ENCODE results near the gene NDUFA6.
"Not testable (repeated sequence)": the region's sequence is repeated elsewhere in the genome, so short reads cannot be mapped to it uniquely, and the experiment has no call there.

Gene NDUFA6

GRCh38 chr22:42132457-42132856, 41.9 kb upstream of the NDUFA6 start:
- DNase-seq (ENCODE audit: low read depth, low spot score), result no peak
- ChIA-PET CTCF (interaction anchor here (0.9 kb wide), 1 partner anchor 312 kb away, joined by 3 read pairs; no protein-coding TSS in a partner anchor), POLR2A (no interaction called here)
- no peak overlapping the region for H3K4me3 ChIP-seq (ENCODE audit: low read depth, low read length)
- no peak for TF ChIP-seq CTCF (IDR thresholded peaks at IDR 0.05; ENCODE audit: insufficient read depth, low read length, missing control alignments)

GRCh38 chr22:42131562-42131961, 41.0 kb upstream of the NDUFA6 start:
- POLR2A ChIA-PET, result no interaction called here
- DNase-seq (ENCODE audit: low read depth, low spot score), result no peak
- H3K4me3 ChIP-seq (ENCODE audit: low read depth, low read length), result no peak overlapping the region
- no peak for TF ChIP-seq CTCF (IDR thresholded peaks at IDR 0.05; ENCODE audit: insufficient read depth, low read length, missing control alignments)
- CTCF ChIA-PET, result interaction anchor here (0.9 kb wide), 1 partner anchor 313 kb away, joined by 3 read pairs; no protein-coding TSS in a partner anchor

DNA sequence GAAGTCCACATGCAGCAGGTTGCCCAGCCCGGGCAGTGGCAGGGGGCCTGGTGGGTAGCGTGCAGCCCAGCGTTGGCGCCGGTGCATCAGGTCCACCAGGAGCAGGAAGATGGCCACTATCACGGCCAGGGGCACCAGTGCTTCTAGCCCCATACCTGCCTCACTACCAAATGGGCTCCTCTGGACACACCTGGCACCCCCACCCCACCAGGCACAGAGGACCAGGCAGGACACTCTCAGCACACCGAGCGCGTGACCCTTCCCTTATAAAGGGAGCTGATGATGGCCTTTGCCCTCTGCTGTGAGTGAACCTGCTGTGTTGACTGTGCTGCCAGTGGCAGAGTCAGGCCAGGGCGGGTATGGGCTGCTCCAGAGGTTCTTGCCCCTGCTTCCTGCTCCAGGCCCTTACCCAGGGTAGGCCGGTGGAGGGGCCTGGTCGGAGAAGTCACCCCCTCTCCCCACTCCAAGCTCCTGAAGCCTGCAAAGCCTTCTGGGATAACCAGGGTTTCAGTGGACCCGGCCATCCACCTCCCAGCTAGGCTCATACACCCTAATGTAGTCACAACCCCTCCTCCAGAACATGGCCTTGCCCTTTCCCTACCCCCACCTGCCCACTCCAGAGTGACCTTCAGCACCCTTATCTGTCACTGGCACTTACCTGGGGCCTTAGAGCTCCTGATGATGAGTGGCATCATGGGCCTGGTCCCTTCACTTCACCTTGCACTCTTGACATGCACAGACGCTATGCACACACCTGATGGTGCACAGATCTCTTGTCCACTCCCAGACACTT, 40.3 kb upstream of the NDUFA6 start, which contains the start of gene CYP2D6:
Gene CYP2D6 (minus strand): TSS at position 172 of the 793 bp plus-strand sequence. CDS start 19 bp downstream, at position 153.
- DNase-seq (ENCODE audit: low read depth, low spot score); CTCF ChIA-PET; H3K4me3 ChIP-seq (ENCODE audit: low read depth, low read length); POLR2A ChIA-PET: not testable (repeated sequence)

DNA sequence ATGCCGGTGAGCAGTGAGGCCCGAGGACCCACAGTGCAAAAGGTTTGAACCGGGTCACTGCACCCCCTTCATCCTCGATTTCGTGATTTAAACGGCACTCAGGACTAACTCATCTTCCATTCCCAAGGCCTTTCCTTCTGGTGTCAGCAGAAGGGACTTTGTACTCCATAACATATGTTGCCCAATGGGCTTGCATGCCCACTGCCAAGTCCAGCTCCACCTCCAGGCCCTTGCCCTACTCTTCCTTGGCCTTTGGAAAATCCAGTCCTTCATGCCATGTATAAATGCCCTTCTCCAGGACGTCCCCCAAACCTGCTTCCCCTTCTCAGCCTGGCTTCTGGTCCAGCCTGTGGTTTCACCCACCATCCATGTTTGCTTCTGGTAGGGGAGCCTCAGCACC, 39.6 kb upstream of the NDUFA6 start:
- DNase-seq (ENCODE audit: low read depth, low spot score); CTCF ChIA-PET; H3K4me3 ChIP-seq (ENCODE audit: low read depth, low read length); POLR2A ChIA-PET: not testable (repeated sequence)

- DNase-seq (ENCODE audit: low read depth, low spot score); H3K4me3 ChIP-seq (ENCODE audit: low read depth, low read length); CTCF ChIA-PET; POLR2A ChIA-PET: not testable (repeated sequence)
Measured at GRCh38 chr22:42128776-42129694, 38.5 kb upstream of the NDUFA6 start.

DNA sequence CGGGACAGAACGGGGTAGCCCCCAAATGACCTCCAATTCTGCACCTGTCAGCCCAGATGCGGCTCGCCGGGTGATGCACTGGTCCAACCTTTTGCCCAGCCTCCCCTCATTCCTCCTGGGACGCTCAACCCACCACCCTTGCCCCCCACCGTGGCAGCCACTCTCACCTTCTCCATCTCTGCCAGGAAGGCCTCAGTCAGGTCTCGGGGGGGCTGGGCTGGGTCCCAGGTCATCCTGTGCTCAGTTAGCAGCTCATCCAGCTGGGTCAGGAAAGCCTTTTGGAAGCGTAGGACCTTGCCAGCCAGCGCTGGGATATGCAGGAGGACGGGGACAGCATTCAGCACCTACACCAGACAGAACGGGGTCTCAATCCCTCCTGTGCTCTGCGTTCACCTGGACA, 37.4 kb upstream of the NDUFA6 start:
- CTCF ChIA-PET; POLR2A ChIA-PET; H3K4me3 ChIP-seq (ENCODE audit: low read depth, low read length); DNase-seq (ENCODE audit: low read depth, low spot score): not testable (repeated sequence)

GRCh38 chr22:42127606-42128005, 37.0 kb upstream of the NDUFA6 start:
- no peak for TF ChIP-seq CTCF (IDR thresholded peaks at IDR 0.05; ENCODE audit: insufficient read depth, low read length, missing control alignments)
- DNase-seq (ENCODE audit: low read depth, low spot score), result no peak
- POLR2A ChIA-PET, result no interaction called here
- no peak overlapping the region for H3K4me3 ChIP-seq (ENCODE audit: low read depth, low read length)
- CTCF ChIA-PET, result no interaction called here

DNA sequence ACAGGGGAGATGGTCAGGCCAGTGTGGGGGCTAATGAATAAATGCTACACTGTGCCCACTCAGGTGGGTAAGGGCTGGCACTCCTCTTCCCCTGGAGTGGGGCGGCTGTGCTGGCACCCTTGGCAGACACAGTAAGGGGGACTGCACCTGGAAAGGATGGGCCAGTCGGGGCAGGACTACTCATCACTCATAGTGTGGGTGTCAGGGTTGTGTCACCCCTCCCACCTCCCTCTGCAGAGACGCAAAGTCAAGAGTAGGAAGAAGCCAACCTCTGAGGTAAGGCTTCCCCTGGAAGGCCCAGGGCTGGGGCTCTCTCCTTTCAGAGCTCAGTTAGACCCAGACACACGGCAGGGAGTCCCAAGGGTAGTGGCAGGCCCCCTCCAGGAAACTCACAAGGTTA, 33.0 kb upstream of the NDUFA6 start:
- DNase-seq (ENCODE audit: low read depth, low spot score); H3K4me3 ChIP-seq (ENCODE audit: low read depth, low read length); POLR2A ChIA-PET; CTCF ChIA-PET: not testable (repeated sequence)

DNA sequence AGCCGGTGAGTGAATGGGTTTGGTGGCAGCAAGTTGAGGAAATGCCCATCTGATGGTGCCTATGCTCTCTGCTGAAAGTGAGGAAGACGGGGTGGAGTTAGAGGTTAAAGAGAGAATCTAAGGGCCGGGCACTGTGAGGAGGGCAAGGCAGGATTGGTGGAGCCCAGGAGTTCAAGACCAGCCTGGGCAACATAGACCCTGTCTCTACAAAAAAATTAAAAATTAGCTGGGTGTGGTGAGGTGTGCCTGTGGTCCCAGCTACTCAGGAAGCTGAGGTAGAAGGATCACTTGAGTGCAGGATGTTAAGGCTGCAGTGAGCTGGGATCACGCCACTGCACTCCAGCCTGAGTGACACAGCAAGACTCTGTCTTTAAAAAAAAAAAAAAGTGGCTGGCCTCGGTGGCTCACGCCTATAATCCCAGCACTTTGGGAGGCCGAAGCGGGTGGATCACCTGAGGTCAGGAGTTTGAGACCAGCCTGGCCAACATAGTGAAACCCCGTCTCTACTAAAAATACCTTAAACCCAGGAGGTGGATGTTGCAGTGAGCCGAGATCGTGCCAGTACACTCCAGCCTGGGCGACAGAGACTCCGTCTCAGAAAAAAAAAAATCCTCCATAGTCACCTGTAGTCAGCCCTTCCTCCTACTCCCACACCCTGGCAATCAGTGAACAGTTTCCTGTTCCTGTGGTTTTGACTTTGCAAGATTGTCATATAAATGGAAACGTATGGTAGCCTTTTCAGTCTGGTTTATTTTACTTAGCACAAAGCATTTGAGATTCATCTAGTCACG, 29.9 kb upstream of the NDUFA6 start:
- POLR2A ChIA-PET; CTCF ChIA-PET; DNase-seq (ENCODE audit: low read depth, low spot score); H3K4me3 ChIP-seq (ENCODE audit: low read depth, low read length): not testable (repeated sequence)

All from AG04449 (cell line).